ENCODE results near the gene HS3ST4. TPM values are rescaled to one million over a fixed set of nuclear protein-coding genes. Genes with fewer than 3 reads are reported as not detected.

The HS3ST4 gene
- total and polyA plus RNA-seq, 2 of the 8 experiments (the other 6 are each of a cell fraction or from before 2014, with no cell fraction given): 1.9 to 3.3 TPM

DNA sequence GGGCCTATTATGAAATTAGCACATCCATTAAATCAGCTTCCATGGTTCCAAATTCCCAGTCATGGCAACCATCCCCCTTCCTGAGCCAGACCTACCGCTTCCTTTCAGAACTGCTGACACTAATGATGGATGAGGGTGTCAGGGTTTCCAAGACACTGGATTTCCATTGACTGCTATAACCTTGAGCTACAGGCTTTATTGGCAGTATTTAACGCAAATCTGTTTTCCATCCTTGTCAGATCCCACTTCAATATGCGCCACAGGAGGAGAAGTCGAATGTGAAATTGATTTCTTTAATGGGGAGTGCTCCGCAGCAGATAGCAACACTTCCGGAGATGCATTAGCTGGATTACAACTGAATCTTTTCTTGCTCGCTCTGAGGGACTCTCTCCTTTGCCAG lies 197.1 kb downstream of the HS3ST4 start (continued):
- TF ChIP-seq, protein P1, sequence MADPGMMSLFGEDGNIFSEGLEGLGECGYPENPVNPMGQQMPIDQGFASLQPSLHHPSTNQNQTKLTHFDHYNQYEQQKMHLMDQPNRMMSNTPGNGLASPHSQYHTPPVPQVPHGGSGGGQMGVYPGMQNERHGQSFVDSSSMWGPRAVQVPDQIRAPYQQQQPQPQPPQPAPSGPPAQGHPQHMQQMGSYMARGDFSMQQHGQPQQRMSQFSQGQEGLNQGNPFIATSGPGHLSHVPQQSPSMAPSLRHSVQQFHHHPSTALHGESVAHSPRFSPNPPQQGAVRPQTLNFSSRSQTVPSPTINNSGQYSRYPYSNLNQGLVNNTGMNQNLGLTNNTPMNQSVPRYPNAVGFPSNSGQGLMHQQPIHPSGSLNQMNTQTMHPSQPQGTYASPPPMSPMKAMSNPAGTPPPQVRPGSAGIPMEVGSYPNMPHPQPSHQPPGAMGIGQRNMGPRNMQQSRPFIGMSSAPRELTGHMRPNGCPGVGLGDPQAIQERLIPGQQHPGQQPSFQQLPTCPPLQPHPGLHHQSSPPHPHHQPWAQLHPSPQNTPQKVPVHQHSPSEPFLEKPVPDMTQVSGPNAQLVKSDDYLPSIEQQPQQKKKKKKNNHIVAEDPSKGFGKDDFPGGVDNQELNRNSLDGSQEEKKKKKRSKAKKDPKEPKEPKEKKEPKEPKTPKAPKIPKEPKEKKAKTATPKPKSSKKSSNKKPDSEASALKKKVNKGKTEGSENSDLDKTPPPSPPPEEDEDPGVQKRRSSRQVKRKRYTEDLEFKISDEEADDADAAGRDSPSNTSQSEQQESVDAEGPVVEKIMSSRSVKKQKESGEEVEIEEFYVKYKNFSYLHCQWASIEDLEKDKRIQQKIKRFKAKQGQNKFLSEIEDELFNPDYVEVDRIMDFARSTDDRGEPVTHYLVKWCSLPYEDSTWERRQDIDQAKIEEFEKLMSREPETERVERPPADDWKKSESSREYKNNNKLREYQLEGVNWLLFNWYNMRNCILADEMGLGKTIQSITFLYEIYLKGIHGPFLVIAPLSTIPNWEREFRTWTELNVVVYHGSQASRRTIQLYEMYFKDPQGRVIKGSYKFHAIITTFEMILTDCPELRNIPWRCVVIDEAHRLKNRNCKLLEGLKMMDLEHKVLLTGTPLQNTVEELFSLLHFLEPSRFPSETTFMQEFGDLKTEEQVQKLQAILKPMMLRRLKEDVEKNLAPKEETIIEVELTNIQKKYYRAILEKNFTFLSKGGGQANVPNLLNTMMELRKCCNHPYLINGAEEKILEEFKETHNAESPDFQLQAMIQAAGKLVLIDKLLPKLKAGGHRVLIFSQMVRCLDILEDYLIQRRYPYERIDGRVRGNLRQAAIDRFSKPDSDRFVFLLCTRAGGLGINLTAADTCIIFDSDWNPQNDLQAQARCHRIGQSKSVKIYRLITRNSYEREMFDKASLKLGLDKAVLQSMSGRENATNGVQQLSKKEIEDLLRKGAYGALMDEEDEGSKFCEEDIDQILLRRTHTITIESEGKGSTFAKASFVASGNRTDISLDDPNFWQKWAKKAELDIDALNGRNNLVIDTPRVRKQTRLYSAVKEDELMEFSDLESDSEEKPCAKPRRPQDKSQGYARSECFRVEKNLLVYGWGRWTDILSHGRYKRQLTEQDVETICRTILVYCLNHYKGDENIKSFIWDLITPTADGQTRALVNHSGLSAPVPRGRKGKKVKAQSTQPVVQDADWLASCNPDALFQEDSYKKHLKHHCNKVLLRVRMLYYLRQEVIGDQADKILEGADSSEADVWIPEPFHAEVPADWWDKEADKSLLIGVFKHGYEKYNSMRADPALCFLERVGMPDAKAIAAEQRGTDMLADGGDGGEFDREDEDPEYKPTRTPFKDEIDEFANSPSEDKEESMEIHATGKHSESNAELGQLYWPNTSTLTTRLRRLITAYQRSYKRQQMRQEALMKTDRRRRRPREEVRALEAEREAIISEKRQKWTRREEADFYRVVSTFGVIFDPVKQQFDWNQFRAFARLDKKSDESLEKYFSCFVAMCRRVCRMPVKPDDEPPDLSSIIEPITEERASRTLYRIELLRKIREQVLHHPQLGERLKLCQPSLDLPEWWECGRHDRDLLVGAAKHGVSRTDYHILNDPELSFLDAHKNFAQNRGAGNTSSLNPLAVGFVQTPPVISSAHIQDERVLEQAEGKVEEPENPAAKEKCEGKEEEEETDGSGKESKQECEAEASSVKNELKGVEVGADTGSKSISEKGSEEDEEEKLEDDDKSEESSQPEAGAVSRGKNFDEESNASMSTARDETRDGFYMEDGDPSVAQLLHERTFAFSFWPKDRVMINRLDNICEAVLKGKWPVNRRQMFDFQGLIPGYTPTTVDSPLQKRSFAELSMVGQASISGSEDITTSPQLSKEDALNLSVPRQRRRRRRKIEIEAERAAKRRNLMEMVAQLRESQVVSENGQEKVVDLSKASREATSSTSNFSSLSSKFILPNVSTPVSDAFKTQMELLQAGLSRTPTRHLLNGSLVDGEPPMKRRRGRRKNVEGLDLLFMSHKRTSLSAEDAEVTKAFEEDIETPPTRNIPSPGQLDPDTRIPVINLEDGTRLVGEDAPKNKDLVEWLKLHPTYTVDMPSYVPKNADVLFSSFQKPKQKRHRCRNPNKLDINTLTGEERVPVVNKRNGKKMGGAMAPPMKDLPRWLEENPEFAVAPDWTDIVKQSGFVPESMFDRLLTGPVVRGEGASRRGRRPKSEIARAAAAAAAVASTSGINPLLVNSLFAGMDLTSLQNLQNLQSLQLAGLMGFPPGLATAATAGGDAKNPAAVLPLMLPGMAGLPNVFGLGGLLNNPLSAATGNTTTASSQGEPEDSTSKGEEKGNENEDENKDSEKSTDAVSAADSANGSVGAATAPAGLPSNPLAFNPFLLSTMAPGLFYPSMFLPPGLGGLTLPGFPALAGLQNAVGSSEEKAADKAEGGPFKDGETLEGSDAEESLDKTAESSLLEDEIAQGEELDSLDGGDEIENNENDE (IDR thresholded peaks at IDR 0.05; ENCODE audit: insufficient replicate concordance, low read length): no peak
- TF ChIP-seq TCF12 (IDR thresholded peaks at IDR 0.05; ENCODE audit: low read depth, low read length) (no peak), RFX5 (IDR thresholded peaks at IDR 0.05; ENCODE audit: borderline replicate concordance, low read depth, low read length) (no peak)
